ENCODE results near the gene TAF11.
A peak's percentile ranks its signal among the peaks of the same experiment; 100 is the strongest.

DNA sequence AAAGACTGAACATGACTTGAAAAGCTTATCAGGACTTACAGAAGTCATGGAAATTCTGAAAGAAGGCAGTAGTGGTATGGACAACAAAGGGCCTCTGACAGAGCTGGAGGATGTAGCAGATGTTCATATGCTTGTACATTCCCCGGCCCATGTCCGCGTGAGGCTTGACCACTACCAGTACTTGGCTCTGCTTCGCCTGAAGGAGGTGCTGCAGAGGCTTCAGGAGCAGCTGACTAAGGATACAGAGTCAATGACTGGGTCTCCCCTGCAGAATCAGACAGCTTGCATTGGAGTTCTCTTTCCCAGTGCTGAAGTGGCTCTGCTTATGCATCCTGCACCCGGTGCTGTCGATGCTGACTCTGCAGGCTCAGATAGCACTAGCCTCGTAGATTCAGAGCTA is 29.2 kb downstream of the TAF11 start:
- TF ChIP-seq, protein P1, sequence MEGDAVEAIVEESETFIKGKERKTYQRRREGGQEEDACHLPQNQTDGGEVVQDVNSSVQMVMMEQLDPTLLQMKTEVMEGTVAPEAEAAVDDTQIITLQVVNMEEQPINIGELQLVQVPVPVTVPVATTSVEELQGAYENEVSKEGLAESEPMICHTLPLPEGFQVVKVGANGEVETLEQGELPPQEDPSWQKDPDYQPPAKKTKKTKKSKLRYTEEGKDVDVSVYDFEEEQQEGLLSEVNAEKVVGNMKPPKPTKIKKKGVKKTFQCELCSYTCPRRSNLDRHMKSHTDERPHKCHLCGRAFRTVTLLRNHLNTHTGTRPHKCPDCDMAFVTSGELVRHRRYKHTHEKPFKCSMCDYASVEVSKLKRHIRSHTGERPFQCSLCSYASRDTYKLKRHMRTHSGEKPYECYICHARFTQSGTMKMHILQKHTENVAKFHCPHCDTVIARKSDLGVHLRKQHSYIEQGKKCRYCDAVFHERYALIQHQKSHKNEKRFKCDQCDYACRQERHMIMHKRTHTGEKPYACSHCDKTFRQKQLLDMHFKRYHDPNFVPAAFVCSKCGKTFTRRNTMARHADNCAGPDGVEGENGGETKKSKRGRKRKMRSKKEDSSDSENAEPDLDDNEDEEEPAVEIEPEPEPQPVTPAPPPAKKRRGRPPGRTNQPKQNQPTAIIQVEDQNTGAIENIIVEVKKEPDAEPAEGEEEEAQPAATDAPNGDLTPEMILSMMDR (conservative IDR thresholded peaks at IDR 0.05; ENCODE audit: low read length), result peak; percentile 35; the same call in 1 of the 2 replicates
- TF ChIP-seq EZH2phosphoT487 (IDR thresholded peaks at IDR 0.05; ENCODE audit: borderline replicate concordance, low read depth, low read length), result no peak
